Renal cortical epithelial cell (primary cell): ENCODE data around the gene PIWIL1. TPM values are rescaled to one million over a fixed set of nuclear protein-coding genes. Genes with fewer than 3 reads are reported as not detected.

Experiments
- DNase-seq: peaks from one replicate; pipeline ENCODE4 v3.0.0-alpha.2; 2011; ENCODE audit warnings: low read depth
- total RNA-seq: library from RNA; depleted of rRNA; stranded (reverse); fragments of >200 nt; gene quantifications from 2 replicates; pipeline ENCODE4 v1.2.3, GENCODE V29; 2014

The PIWIL1 gene
- not detected in 2 replicates for total RNA-seq

GRCh38 chr12:130337488-130338303 is at the start of gene PIWIL1:
PIWIL1 (plus strand) TSS chr12:130337887; CDS start chr12:130342592, 4,705 bp downstream.
- DNase-seq: no peak

- no peak for DNase-seq
Measured at GRCh38 chr12:130288206-130288605, 49.5 kb upstream of the PIWIL1 start.

- DNase-seq: no peak
Measured at GRCh38 chr12:130288691-130289090, 49.0 kb upstream of the PIWIL1 start.

GRCh38 chr12:130290114-130290513 is 47.6 kb upstream of the PIWIL1 start:
- DNase-seq: no peak

- DNase-seq: no peak
Measured at GRCh38 chr12:130298322-130299021, 39.2 kb upstream of the PIWIL1 start.

GRCh38 chr12:130299574-130299973 is 38.1 kb upstream of the PIWIL1 start:
- no peak for DNase-seq

- no peak for DNase-seq
Measured at GRCh38 chr12:130300090-130300489, 37.6 kb upstream of the PIWIL1 start.

- DNase-seq: no peak
Measured at GRCh38 chr12:130300737-130301535, 36.8 kb upstream of the PIWIL1 start.

GRCh38 chr12:130301559-130301958 is 36.1 kb upstream of the PIWIL1 start:
- DNase-seq: no peak

GRCh38 chr12:130303781-130304180 is 33.9 kb upstream of the PIWIL1 start:
- DNase-seq: no peak

GRCh38 chr12:130307859-130308258 is 29.8 kb upstream of the PIWIL1 start:
- DNase-seq: no peak

GRCh38 chr12:130308393-130308792 is 29.3 kb upstream of the PIWIL1 start:
- DNase-seq: no peak

- no peak for DNase-seq
Measured at GRCh38 chr12:130316251-130316650, 21.4 kb upstream of the PIWIL1 start.

GRCh38 chr12:130320536-130320935 is 17.2 kb upstream of the PIWIL1 start:
- DNase-seq: no peak

- DNase-seq: no peak
Measured at GRCh38 chr12:130322263-130322662, 15.4 kb upstream of the PIWIL1 start.

GRCh38 chr12:130330685-130331084 is 7.0 kb upstream of the PIWIL1 start:
- DNase-seq: no peak

- DNase-seq: no peak
Measured at GRCh38 chr12:130331146-130331545, 6.5 kb upstream of the PIWIL1 start.

- DNase-seq: no peak
Measured at GRCh38 chr12:130333341-130333740, 4.3 kb upstream of the PIWIL1 start.

- no peak for DNase-seq
Measured at GRCh38 chr12:130334399-130334798, 3.3 kb upstream of the PIWIL1 start.

- no peak for DNase-seq
Measured at GRCh38 chr12:130334937-130335336, 2.8 kb upstream of the PIWIL1 start.

- DNase-seq: peak; percentile 59
Measured at GRCh38 chr12:130335517-130336392, 1.9 kb upstream of the PIWIL1 start.
